Activated CD4-positive, alpha-beta memory T cell treated with anti-CD3 and anti-CD28 coated beads for 36 hours (primary cell): Measurements from ENCODE around the gene CCDC160. TPM values are rescaled to one million over a fixed set of nuclear protein-coding genes. Genes with fewer than 3 reads are reported as not detected.
A peak's percentile ranks its signal among the peaks of the same experiment; 100 is the strongest.
"Not testable (repeated sequence)": the region's sequence is repeated elsewhere in the genome, so short reads cannot be mapped to it uniquely, and the experiment has no call there.

Experiments
- CTCF ChIA-PET: fragments of 350-600 bp; sonication (Branson Sonifier 250); formaldehyde crosslinking; loops from one replicate; lab custom pipeline; 2021; ENCODE audit warnings: antibody characterized with exemption, inconsistent platforms; lab: Charles Lee
- POLR2A ChIA-PET: fragments of 350-600 bp; sonication (Branson Sonifier 250); formaldehyde crosslinking; loops from one replicate; lab custom pipeline; 2021; ENCODE audit warnings: antibody characterized with exemption; lab: Charles Lee
- DNase-seq: peaks from one replicate; pipeline ENCODE4 v3.0.0-alpha.2; 2020
- H3K27ac Mint-ChIP-seq: one replicate; pipeline ENCODE4 v1.8.0; 2021; ENCODE audit warnings: mixed read lengths
- H3K27me3 Mint-ChIP-seq: one replicate; pipeline ENCODE4 v1.8.0; 2021; ENCODE audit warnings: mixed read lengths
- H3K36me3 Mint-ChIP-seq: one replicate; pipeline ENCODE4 v1.8.0; 2021; ENCODE audit warnings: mixed read lengths
- H3K4me1 Mint-ChIP-seq: one replicate; pipeline ENCODE4 v1.8.0; 2021; ENCODE audit warnings: low read depth, mixed read lengths
- H3K4me3 Mint-ChIP-seq: one replicate; pipeline ENCODE4 v1.8.0; 2021; ENCODE audit warnings: mild to moderate bottlenecking, mixed read lengths
- H3K9me3 Mint-ChIP-seq: one replicate; pipeline ENCODE4 v1.8.0; 2021; ENCODE audit warnings: mixed read lengths
- intact Hi-C: fragments of 100-400 bp; cut with micrococcal nuclease; formaldehyde crosslinking; loops from one replicate; pipeline ENCODE4 v1.15.1; 2023
- total RNA-seq, 2 experiments: library from RNA; stranded (reverse); gene quantifications; one replicate each; pipeline ENCODE4 v1.2.3, GENCODE V29; 2021

The CCDC160 gene
- not detected for total RNA-seq

- ChIA-PET POLR2A (no interaction called here), CTCF (no interaction called here)
- H3K4me1 Mint-ChIP-seq = no peaks in the 10 kb centered on the region
- peak; percentile 13 for DNase-seq
- no peaks in the 10 kb centered on the region for H3K9me3 Mint-ChIP-seq
- no peak within 1 kb of the TSS for H3K27ac Mint-ChIP-seq
- H3K36me3 Mint-ChIP-seq = no peaks in the 10 kb centered on the region
- H3K27me3 Mint-ChIP-seq = peaks cover 8% of the 10 kb centered on the region
- no peak within 1 kb of the TSS for H3K4me3 Mint-ChIP-seq
- intact Hi-C loops = no loop called here
Measured at GRCh38 chrX:134236626-134237614, at the start of gene CCDC160. Gene CCDC160 (plus strand): TSS chrX:134237182. CDS start chrX:134244801, 7,619 bp downstream.

GRCh38 chrX:134191281-134191680 lies 45.7 kb upstream of the CCDC160 start:
- POLR2A ChIA-PET = no interaction called here
- Mint-ChIP-seq H3K36me3 (no peaks in the 10 kb centered on the region), H3K9me3 (no peaks in the 10 kb centered on the region), H3K27ac (no peak overlapping the region), H3K4me3 (no peak overlapping the region), H3K4me1 (peaks cover 10% of the 10 kb centered on the region), H3K27me3 (peaks cover 2% of the 10 kb centered on the region)
- intact Hi-C loops = no loop called here
- no peak for DNase-seq
- CTCF ChIA-PET = no interaction called here

- POLR2A ChIA-PET = no interaction called here
- Mint-ChIP-seq H3K9me3 (no peaks in the 10 kb centered on the region), H3K4me3 (no peak overlapping the region), H3K27ac (no peak overlapping the region), H3K36me3 (no peaks in the 10 kb centered on the region), H3K27me3 (no peaks in the 10 kb centered on the region), H3K4me1 (no peaks in the 10 kb centered on the region)
- CTCF ChIA-PET = no interaction called here
- intact Hi-C loops = no loop called here
- DNase-seq = no peak
Measured at GRCh38 chrX:134194915-134195314, 42.1 kb upstream of the CCDC160 start.

- intact Hi-C loops = no loop called here
- Mint-ChIP-seq H3K27me3 (no peaks in the 10 kb centered on the region), H3K27ac (no peak overlapping the region), H3K36me3 (no peaks in the 10 kb centered on the region), H3K4me1 (no peaks in the 10 kb centered on the region), H3K4me3 (no peak overlapping the region), H3K9me3 (no peaks in the 10 kb centered on the region)
- no peak for DNase-seq
- ChIA-PET POLR2A (no interaction called here), CTCF (interaction anchor here (0.6 kb wide), 1 partner anchor 141 kb away, joined by 6 read pairs; no protein-coding TSS in a partner anchor)
Measured at GRCh38 chrX:134202561-134202960, 34.4 kb upstream of the CCDC160 start.

- Mint-ChIP-seq H3K27ac (no peak overlapping the region), H3K27me3 (no peaks in the 10 kb centered on the region), H3K36me3 (no peaks in the 10 kb centered on the region), H3K4me1 (no peaks in the 10 kb centered on the region), H3K4me3 (no peak overlapping the region), H3K9me3 (peaks cover 4% of the 10 kb centered on the region)
- CTCF ChIA-PET = no interaction called here
- no peak for DNase-seq
- intact Hi-C loops = no loop called here
- POLR2A ChIA-PET = no interaction called here
Measured at GRCh38 chrX:134206221-134206620, 30.8 kb upstream of the CCDC160 start.

- Mint-ChIP-seq H3K27ac (no peak overlapping the region), H3K4me1 (no peaks in the 10 kb centered on the region), H3K27me3 (no peaks in the 10 kb centered on the region), H3K36me3 (no peaks in the 10 kb centered on the region), H3K4me3 (no peak overlapping the region), H3K9me3 (peaks cover 4% of the 10 kb centered on the region)
- ChIA-PET CTCF (no interaction called here), POLR2A (no interaction called here)
- DNase-seq = no peak
- intact Hi-C loops = no loop called here
Measured at GRCh38 chrX:134210465-134210864, 26.5 kb upstream of the CCDC160 start.

GRCh38 chrX:134235236-134235635 lies 1.7 kb upstream of the CCDC160 start:
- H3K9me3 Mint-ChIP-seq = no peaks in the 10 kb centered on the region
- CTCF ChIA-PET = no interaction called here
- intact Hi-C loops = no loop called here
- no peak for DNase-seq
- H3K36me3 Mint-ChIP-seq = no peaks in the 10 kb centered on the region
- no peaks in the 10 kb centered on the region for H3K4me1 Mint-ChIP-seq
- no peak overlapping the region for H3K4me3 Mint-ChIP-seq
- H3K27ac Mint-ChIP-seq = no peak overlapping the region
- POLR2A ChIA-PET = no interaction called here
- peaks cover 9% of the 10 kb centered on the region for H3K27me3 Mint-ChIP-seq

GRCh38 chrX:134238144-134238543 lies 1.2 kb downstream of the CCDC160 start:
- not testable (repeated sequence) for H3K27ac Mint-ChIP-seq

GRCh38 chrX:134239016-134239415 lies 2.0 kb downstream of the CCDC160 start:
- CTCF ChIA-PET = no interaction called here
- H3K9me3 Mint-ChIP-seq = no peaks in the 10 kb centered on the region
- DNase-seq = no peak
- no peak overlapping the region for H3K27ac Mint-ChIP-seq
- H3K4me3 Mint-ChIP-seq = no peak overlapping the region
- no peaks in the 10 kb centered on the region for H3K4me1 Mint-ChIP-seq
- intact Hi-C loops = no loop called here
- H3K36me3 Mint-ChIP-seq = no peaks in the 10 kb centered on the region
- POLR2A ChIA-PET = no interaction called here
- peaks cover 7% of the 10 kb centered on the region for H3K27me3 Mint-ChIP-seq

More at GRCh38 chrX:134238144-134238543, 1.2 kb downstream of the CCDC160 start:
- DNase-seq, H3K9me3 Mint-ChIP-seq, intact Hi-C loops, H3K4me3 Mint-ChIP-seq, H3K27me3 Mint-ChIP-seq, H3K36me3 Mint-ChIP-seq, H3K4me1 Mint-ChIP-seq, POLR2A ChIA-PET: not testable (repeated sequence)
- CTCF ChIA-PET = interaction anchor here (0.6 kb wide), 1 partner anchor 194 kb away, joined by 3 read pairs; no protein-coding TSS in a partner anchor

- POLR2A ChIA-PET = no interaction called here
- DNase-seq = no peak
- CTCF ChIA-PET = no interaction called here
- intact Hi-C loops = no loop called here
- Mint-ChIP-seq H3K36me3 (no peaks in the 10 kb centered on the region), H3K27me3 (peaks cover 7% of the 10 kb centered on the region), H3K4me1 (no peaks in the 10 kb centered on the region), H3K9me3 (no peaks in the 10 kb centered on the region), H3K4me3 (no peak overlapping the region), H3K27ac (no peak overlapping the region)
Measured at GRCh38 chrX:134240209-134240608, 3.2 kb downstream of the CCDC160 start.

- ChIA-PET CTCF (no interaction called here), POLR2A (no interaction called here)
- Mint-ChIP-seq H3K27ac (no peak overlapping the region), H3K4me3 (no peak overlapping the region), H3K36me3 (no peaks in the 10 kb centered on the region), H3K9me3 (no peaks in the 10 kb centered on the region), H3K27me3 (peaks cover 5% of the 10 kb centered on the region), H3K4me1 (no peaks in the 10 kb centered on the region)
- no peak for DNase-seq
- intact Hi-C loops = no loop called here
Measured at GRCh38 chrX:134241960-134242619, 5.1 kb downstream of the CCDC160 start.

- CTCF ChIA-PET = interaction anchor here (1.7 kb wide), 1 partner anchor 9 kb away, joined by 4 read pairs; no protein-coding TSS in a partner anchor
- Mint-ChIP-seq H3K36me3 (no peaks in the 10 kb centered on the region), H3K4me1 (no peaks in the 10 kb centered on the region), H3K4me3 (no peak overlapping the region), H3K27ac (no peak overlapping the region), H3K27me3 (no peaks in the 10 kb centered on the region), H3K9me3 (no peaks in the 10 kb centered on the region)
- no peak for DNase-seq
- POLR2A ChIA-PET = no interaction called here
- intact Hi-C loops = no loop called here
Measured at GRCh38 chrX:134244043-134244442, 7.1 kb downstream of the CCDC160 start.
